Measurements from ENCODE around the gene LRCH3.

The LRCH3 gene

DNA sequence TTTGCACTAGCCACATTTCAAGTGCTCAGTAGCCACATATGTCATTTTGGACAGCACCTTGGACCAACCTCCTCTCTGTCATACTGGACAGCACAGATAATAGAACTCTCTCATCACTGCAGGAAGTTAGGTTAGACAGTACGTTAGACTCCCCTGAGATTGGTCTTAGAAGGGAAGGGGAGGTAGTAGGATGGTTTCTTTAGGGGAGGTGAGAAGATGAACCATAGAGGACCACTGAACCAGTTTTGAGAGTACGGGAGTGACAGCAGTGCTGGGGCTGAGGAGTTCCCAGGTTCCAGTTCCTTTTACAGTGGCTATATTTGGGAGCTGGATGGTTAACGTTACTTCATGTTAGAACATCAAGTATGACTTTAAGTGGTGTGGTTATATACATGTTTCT lies 7.8 kb downstream of the LRCH3 start:
- H3K4me3 ChIP-seq (ENCODE audit: control insufficient read depth, low read depth, low read length), result no peak overlapping the region
- TF ChIP-seq, protein P1, sequence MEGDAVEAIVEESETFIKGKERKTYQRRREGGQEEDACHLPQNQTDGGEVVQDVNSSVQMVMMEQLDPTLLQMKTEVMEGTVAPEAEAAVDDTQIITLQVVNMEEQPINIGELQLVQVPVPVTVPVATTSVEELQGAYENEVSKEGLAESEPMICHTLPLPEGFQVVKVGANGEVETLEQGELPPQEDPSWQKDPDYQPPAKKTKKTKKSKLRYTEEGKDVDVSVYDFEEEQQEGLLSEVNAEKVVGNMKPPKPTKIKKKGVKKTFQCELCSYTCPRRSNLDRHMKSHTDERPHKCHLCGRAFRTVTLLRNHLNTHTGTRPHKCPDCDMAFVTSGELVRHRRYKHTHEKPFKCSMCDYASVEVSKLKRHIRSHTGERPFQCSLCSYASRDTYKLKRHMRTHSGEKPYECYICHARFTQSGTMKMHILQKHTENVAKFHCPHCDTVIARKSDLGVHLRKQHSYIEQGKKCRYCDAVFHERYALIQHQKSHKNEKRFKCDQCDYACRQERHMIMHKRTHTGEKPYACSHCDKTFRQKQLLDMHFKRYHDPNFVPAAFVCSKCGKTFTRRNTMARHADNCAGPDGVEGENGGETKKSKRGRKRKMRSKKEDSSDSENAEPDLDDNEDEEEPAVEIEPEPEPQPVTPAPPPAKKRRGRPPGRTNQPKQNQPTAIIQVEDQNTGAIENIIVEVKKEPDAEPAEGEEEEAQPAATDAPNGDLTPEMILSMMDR (conservative IDR thresholded peaks at IDR 0.05; ENCODE audit: control insufficient read depth, insufficient read depth, low read depth, low read length), result no peak
- DNase-seq (ENCODE audit: low read depth), result no peak

DNA sequence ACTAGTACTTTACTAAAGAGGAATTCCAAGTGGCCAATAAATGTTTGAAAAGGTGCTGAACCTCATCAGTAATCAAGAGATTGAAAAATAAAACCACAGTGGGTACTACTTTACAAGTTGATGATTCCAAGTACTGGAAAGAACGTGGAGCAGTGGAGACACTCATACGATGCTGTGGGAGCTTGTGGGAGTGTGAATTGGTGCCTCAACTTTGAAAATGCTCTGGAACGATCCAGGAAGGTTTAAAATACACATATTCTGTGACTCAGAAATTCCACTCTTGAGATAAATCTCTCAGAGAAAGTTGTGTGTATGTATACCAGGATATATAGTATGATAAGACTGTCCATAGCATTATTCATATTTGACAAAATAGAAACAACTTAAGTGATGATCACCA lies 9.3 kb downstream of the LRCH3 start:
- TF ChIP-seq, protein P1 (conservative IDR thresholded peaks at IDR 0.05; ENCODE audit: control insufficient read depth, insufficient read depth, low read depth, low read length), result no peak
- no peak for DNase-seq (ENCODE audit: low read depth)
- no peak overlapping the region for H3K4me3 ChIP-seq (ENCODE audit: control insufficient read depth, low read depth, low read length)

DNA sequence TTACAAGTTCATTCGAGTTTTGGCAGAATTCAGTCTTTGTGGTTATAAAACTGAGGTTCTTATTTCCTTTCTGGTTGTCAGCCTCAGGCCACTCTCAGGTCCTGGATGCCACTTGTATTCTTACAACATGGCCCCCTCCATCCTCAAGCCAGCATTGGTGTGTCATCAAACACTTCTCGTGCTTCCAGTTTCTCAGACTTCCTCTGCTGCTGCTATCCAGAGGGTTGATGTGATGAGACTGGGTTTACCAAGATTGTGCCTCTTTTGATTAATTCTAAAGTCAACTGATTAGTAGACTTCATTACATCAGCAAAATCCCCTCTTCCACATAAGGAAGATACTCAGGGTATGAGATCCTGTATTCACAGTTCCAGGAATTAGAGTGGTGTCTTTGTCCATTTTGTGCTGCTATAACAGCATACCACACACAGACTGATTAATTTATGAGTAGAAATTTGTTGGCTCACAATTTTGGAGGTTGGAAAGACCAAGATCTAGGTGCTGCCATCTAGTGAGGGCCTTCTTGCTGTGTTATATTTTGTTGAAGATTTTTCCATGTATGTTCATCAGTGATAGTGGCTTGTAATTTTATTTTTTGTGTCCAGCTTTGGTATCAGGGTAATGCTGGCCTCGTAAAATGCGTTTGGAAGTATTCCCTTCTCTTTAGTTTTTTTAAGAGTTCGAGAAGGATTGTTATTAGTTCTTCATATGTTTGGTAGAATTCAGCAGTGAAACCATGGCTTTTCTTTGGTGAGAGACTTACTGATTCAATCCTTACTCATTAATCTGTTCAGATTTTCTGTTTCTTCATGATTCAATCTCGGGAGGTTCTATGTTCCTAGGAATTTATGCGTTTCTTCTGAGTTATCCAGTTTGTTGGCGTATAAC lies 11.1 kb downstream of the LRCH3 start:
- TF ChIP-seq, protein P1 (conservative IDR thresholded peaks at IDR 0.05; ENCODE audit: control insufficient read depth, insufficient read depth, low read depth, low read length), result peak; percentile 51
- DNase-seq (ENCODE audit: low read depth), result peak; percentile 53
- no peak overlapping the region for H3K4me3 ChIP-seq (ENCODE audit: control insufficient read depth, low read depth, low read length)

DNA sequence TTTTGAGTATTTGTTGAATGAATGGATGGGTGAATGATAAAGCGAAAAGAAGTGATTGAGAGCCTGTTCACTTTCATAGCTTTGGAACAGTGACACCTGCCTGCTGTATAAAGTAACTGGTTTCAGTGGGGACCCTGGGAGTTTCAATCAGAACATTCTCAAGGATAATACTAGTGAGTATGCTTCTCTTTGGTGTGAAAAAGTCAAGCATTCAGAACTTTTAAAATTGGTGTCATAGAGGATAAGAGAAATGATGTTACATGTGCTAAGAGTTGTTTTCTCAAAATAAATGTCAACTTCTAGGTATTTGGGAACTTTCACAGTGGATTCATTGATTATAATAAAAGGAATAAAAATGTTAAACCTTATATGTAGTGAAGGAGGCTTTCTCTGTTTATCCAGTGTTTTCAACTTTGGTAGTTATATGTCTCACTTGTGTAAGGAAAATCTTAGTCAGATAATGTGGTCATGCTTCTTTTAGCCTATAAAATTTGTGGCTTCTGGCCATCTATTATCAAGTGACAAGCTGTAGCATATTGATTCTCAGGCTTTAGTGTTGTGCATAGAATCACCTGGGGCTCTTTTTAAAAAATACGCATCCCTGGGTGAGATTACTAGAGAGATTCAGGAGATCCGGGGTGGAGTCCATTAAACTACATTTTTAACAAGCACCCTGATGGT lies 11.9 kb downstream of the LRCH3 start:
- no peak for DNase-seq (ENCODE audit: low read depth)
- TF ChIP-seq, protein P1 (conservative IDR thresholded peaks at IDR 0.05; ENCODE audit: control insufficient read depth, insufficient read depth, low read depth, low read length), result peak; percentile 22
- H3K4me3 ChIP-seq (ENCODE audit: control insufficient read depth, low read depth, low read length), result no peak overlapping the region

DNA sequence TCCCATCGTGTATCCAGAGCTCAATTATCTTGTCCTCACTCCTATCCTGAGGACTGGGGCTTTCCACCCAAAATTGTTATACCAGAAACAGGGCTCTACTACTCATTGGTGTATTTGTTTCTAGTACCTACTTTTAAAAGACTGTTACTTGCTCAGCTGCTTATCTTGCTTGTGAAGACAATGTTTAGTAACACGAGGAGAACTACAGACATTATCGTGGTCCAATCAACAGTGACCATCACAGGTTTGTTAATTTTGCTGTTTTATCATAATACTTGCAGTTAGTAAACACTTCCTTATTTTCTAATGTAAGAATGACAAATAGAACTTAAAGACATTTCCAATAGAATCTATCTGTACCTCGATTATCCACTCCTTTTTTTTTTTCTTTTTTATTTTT lies 13.5 kb downstream of the LRCH3 start:
- DNase-seq (ENCODE audit: low read depth), result no peak
- TF ChIP-seq, protein P1 (conservative IDR thresholded peaks at IDR 0.05; ENCODE audit: control insufficient read depth, insufficient read depth, low read depth, low read length), result no peak
- H3K4me3 ChIP-seq (ENCODE audit: control insufficient read depth, low read depth, low read length), result no peak overlapping the region

DNA sequence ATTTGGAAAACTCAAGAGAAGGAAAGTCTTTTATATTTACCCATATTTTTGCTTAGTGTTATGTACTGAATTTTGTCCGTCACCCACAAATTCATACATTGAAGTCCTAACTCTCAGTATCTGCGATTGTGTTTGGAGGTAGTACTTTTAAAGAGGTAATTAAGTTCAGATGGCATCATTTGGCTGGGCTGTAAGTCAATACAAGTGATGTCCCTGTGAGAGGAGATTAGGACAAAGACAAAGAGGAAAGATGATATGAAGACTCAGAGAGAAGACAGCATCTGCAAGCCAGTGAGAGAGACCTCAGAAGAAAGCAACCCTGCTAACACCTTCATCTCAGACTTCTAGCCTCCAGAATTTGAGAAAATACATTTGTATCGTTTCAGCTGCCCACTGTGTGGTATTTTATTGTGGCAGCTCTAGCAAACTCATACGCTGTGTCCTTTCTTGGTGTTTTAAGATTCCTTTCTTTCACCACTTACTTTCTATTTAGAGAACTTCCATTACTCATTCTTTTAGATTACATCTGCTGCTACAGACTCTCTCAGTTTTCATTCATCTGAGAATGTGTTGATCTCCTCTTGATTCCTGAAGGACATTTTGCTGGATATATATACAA lies 17.0 kb downstream of the LRCH3 start:
- no peak for DNase-seq (ENCODE audit: low read depth)
- TF ChIP-seq, protein P1 (conservative IDR thresholded peaks at IDR 0.05; ENCODE audit: control insufficient read depth, insufficient read depth, low read depth, low read length), result no peak
- no peak overlapping the region for H3K4me3 ChIP-seq (ENCODE audit: control insufficient read depth, low read depth, low read length)

Data from fibroblast of mammary gland (primary cell).